G401.6 (cell line): ENCODE data around the gene GRAMD2B.

Experiments
- FAIRE-seq: peaks from 2 replicates; lab custom pipeline; 2012; peaks lifted over from hg19 to GRCh38; lab: Jason Lieb, UNC

The GRAMD2B gene

DNA sequence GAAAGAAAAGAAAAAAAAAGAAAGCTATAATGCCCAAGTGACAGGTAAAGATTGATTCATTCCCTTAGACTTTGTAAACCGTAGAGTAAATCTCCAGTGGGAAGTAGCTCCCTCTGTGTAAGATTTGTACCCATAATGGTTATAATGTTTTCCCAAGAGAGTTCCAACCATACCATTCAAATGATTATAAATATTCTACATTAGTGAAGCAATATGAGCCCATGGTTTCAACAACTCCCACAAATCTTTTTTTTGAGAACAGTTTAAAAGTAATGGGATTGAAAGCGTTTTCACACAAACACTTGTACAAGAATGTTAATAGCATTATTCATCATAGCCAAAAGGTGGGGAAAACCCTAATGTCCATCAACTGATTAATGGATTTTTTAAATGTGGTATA is 58.0 kb downstream of the GRAMD2B start:
- FAIRE-seq, result no peak

DNA sequence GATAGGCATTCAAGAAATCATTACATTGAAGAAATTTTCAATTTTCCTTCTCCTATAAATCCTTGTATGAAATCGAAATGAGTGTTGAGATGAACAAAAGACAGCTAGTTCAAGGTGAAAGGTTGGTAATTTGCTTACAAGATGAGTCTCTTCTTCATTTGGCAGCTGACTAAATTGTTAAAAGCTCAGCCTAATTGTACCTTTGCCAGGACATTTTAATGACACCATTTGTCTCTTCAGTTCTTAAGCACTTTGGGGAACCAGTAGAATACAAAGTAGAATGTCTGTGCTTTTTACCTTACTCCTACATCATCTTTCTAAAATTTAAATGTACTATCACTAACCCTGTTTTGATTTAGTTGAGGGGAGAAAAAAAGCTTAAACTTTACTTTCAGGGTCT is 59.4 kb downstream of the GRAMD2B start:
- FAIRE-seq, result no peak

DNA sequence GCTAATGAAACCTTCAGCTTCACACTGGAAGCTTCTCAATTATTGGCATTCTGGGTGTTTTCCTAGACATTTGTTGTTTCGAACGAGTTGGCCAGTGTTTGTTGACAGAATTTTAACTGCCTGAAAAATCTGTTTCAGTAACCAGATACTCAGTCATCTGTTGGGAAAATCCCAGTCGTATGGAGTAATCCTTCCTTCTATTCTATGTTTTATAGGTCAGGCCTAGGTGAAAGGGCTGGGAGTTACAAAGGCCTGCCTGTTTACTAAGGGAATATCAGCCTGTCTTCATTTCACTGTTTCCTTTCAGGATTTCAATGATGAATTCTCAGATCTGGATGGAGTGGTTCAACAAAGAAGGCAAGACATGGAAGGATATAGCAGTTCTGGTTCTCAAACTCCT is 59.9 kb downstream of the GRAMD2B start:
- no peak for FAIRE-seq

DNA sequence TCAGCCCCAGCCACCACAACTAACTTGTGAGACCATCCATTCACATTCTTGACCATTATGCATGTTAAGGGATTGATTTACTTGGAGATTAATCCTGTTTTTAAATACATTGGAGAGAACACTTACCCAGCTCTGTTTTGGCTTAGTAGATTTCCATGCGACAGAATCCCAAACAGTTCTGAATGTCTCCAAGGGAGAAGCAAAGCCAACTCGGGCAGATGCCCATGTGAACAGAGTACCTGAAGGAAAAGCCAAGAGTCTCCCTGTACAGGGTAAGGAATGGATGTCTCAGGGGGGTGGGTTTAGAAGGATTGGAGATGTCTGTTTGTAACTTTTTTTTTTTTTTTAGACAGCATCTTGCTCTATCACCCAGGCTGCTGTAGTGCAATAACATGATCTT is 61.0 kb downstream of the GRAMD2B start:
- no peak for FAIRE-seq

DNA sequence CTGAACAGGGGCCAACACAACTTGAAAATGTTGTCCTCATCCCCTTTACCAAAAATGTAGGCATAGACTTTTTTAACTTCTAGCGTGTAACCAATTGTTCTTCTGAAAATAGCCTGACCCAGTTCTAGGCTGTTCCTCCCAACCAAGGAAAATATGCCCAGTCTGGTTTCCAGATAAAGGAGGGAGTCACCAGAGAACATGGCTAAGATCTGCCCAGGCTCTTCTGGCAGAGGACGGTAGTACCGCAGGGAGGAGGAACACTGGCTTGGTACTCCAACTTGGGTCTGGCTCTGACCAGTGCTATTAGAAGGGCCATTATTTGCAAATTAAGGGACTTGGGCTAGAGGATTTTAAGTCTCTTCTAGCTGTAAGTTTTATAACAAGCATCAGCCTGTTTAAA is 63.1 kb downstream of the GRAMD2B start:
- FAIRE-seq, result no peak

DNA sequence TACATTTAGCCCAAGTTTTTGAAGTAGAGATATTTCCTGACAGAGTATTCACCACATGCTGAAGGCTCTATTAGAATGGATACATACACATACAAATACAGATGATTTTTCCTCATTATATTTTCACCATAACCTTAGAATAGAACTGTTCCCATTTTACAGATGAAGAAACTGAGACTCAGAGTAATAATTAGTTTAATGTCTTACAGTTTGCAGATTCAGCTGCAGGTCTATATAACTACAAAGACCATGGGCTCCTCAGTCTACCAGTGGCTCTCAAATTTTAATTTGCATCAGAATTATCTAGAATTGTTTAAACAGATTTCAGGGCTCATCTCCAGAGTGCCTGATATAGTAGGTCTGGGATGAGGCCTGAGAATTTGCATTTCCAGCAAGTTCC is 64.4 kb downstream of the GRAMD2B start:
- no peak for FAIRE-seq

DNA sequence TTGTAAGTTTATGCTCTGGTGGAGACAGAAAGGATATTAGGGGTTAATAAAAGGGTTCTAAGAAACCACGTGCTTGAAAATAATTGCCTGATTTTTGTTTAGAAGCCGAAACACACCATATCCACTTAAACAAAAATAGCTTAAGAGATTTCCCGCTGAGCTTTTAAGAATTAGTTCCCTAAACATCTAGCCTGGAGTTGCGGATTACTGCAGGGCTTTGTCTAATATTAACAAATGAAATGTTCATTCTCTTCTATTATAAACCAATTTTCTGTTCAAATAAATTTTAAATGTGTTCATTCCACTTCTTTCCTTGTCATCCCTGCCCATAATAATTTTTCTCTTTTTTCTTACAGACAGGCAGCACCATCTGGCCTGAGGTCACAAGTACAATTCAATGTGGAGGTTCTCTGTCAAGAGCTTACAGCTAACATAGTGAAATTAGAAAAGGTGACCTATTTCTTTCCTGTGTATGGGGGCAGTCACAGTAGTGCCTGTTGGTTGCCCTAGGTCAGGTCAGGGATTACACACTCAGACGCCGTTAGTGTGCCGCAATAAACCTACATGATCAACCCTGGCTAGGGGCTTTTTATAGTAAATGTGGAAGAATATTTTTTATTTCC is 65.3 kb downstream of the GRAMD2B start:
- no peak for FAIRE-seq

DNA sequence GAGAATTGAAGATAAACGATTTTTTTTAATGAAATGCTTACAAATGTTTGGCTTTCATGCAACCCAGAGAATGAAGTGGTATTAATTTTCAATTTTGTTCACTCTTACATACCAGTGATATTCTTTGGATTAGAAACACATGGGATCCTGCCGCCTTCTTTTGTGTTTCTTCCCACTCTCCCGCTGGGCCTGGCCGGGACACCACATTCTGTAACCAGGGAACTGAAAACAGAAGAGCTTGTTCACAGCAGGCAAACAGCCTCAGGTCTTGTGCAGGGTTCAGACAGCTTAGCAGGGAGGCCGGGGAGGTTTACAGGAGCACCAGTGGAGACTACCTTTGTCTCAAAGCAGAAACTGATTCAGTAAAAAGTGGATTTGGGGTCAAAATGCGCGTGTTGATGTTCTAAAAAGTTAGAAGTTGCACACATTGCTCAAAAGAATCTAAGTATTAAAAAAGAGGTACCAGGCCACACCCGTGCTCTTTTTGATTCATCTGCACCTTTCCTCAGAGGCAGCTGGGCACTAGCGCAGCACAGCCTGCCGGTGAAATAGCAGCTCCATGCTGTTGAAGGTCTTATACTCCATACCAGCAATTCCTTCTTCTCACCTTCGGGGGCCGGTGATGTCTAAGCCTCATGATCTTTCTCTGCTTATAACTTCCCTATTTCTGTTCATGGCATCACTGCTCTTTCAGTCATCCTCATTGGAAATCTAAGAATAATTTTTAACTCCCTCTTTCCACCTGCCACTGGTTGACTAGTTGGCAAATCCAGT is 67.1 kb downstream of the GRAMD2B start:
- no peak for FAIRE-seq

DNA sequence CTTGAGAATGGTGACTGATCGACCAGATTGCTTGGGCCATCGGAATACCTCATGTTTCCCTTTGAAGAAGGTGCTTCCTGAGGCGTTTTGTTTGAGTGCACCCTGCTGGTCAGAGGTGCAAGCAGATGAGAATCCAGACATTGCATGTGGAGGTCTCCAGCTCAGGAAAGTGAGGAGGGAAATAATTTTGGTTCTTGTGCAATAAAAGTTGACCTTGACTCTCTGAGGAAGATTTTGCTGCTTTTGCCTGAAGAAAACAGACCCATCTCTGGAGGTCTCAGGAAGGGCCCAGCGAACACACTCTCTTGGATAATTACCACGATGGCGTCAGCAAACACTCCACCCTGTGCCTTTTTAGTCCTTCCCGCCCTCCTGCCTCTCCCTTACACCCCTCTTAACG is 69.7 kb downstream of the GRAMD2B start:
- no peak for FAIRE-seq

DNA sequence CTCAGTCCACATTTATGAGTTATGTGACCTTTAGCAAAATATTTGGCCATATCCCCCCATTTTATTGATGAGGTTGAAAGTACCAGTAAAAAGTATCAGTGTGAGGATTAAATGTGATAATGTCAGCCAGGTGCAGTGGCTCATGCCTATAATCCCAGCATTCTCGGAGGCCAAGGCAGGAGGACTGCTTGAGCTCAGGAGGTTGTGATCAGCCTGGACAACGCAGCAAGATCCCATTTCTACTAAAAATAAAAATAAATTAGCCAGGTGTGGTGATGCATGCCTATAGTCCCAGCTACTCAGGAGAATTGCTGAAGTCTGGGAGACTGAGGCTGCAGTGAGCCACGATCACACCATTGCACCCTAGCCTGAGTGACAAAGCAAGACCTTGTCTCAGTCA is 71.2 kb downstream of the GRAMD2B start:
- no peak for FAIRE-seq

DNA sequence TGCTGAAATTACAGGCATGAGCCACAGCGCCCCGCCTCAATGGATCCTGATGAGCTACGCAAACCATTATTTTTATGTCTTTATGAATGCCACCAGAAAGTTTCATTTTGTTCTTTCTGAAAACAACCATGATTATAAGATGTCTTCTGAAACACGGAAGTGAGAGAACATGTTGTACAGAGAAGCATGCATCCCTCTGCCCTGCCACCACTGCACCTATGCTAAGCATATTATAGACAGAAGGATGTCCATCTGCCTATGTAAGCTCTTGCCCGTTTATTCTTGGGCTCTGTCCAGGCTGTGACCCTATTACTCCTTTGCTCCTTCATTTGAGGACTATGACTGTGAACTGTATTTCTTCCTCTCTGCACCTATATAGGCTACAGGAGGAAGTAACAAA is 74.3 kb downstream of the GRAMD2B start:
- no peak for FAIRE-seq

DNA sequence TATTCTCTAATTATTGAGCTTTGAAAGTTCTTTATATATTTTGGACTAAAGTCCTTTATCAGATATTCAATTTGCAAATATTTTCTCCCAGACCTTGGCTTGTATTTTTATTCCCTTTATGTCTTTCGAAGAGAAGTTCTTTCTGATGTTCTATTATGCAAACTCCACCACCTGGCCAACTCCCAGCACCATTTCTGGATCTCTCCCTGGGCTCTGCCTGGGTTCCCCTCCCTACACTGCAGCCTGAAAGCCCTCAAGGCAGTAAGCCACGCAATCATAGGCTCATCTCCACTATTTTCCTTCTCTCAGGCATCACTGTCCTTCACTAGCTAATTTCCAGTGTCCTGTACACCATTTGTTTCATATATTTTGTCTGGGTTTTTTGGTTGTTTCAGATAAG is 76.1 kb downstream of the GRAMD2B start:
- FAIRE-seq, result no peak

DNA sequence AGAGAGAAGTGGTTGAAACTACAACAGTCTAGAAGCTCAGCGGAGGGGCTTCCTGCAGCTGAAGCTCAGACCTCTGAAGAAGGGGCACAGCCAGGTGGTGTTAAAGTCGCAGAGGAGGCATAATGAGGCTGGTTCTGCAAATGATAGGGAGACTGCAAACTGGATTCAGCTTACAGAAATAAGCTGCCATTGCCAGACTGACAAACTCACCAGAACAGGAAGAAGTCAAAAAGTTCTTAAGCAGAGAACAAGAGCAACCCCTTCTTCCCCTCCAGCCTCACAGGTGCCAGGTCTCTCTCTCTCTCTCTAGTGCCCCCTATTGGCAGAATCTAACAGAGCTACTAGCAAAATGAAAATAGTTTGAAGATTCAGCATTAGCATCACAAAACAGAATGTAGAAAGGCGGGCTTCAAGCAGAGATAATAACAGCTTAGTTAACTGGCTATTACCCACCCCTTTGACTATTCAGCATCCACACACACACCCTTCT is 76.7 kb downstream of the GRAMD2B start:
- no peak for FAIRE-seq

DNA sequence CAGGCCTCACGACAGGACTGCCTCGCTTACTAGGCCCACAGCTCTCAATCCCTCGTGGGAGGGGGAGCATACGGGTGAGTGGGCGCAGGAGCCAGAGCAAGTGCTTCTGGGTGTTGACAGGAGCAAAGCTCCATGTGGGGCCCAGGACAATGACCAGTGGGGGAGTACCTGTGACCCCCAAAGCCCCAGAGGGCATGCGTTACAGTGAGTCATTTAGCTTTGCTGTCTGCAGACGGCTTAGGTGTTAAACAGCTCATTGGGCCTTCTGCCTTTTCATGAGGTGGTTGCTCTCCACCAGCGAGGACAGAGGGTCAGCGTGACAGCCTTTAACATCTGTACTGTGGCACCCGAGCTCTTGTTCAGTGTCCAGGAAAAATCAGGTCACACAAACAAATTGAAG is 78.2 kb downstream of the GRAMD2B start:
- FAIRE-seq, result no peak

DNA sequence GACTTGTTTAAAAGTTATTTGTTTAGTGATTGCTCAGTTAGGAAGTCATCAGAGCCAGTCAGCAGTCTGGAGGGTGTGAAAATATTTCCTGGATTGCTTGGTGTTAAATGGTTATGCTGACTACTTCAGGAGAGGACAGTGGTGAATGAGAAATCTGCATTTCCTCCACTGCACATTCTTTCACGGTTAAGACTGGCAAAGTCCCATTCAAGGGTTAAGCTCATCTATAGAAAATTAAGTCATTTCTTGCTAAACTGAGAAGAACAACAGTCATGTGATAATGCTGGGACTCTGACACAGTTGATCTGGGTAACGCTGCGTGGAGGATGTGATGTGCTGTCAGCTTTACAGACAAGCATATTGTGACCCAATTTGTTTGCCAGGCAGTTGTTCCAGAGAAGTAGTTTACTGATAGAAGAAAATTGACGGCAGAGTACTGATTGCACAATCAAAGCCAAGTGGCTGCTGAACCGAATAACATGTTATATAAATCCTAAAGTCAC is 80.4 kb downstream of the GRAMD2B start:
- FAIRE-seq, result no peak

DNA sequence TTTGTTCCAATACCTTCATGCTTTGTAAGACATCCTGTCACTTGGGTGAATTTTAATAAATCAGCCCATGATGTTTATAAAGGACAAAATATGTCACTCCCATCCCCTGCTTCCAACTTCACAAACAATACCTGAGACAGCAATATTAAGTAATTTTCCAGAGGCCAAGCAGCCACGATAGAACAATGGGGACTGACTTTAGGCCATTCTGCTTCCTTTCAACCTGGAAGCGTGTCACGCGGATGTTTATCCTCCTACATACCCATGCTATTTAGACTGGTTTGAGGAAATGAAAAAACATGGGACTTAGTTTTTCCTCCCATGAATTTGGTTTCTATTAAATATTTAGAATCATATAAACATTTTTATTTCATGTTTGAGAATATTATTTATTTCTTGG is 82.9 kb downstream of the GRAMD2B start:
- FAIRE-seq, result no peak

DNA sequence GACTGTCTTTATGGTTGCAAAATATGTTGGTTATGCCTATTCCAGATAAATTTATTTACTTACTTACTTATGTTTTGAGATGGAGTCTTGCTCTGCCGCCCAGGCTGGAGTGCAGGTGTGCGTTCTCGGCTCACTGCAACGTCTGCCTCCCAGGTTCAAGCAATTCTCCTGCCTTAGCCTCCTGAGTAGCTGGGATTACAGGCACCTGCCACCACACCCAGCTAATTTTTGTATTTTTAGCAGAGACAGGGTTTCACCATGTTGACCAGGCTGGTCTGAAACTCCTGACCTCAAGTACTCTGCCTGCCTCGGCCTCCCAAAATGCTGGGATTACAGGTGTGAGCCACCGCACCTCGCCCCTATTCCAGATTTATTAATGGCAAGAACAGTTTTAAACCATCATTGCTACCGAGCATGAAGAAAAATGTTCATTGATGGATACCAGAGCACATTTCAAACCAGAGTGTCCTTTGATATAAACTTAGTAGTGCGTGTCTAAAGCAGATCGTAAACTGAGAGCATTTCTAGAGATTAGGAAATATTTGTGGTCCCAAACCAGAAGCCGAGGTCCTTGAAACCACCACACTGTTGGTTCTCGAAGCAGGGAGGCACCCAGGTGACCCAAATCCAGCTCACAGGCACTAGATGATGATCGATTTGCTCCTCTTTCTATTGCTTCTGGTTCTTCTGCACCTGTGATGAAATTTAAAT is 85.2 kb downstream of the GRAMD2B start:
- no peak for FAIRE-seq

DNA sequence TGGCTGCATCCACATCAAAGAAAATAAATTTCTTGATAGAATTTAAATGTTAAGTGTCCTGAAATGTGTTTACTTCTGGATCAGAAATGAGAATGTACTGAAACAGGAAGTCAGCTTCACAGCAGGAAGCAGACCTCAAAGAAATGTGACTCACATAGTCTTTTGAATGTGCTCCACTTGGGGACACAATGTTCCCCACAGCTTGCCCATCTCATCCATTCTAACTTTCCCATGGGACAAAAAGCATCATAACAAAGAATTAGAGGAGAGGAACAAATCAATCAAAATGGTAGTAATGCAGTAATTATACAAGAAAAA is 85.7 kb downstream of the GRAMD2B start:
- no peak for FAIRE-seq

DNA sequence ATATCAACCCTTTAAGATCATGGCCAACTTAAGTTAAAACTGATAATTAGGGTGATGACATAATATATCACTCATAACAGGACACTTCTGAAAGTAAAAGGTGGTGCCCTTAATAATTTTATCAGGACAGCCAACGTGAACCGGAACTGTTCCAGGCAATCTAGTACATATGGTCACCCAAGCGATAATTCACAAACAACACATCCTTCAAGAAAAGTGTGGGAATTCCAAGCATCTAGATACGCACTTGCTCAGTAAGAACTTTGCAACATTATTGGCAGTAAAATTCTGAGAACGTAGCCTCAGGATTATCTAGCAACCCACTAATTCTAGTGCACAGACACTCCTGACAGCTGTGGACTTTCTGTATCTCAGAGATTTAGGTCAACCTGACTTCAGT is 86.1 kb downstream of the GRAMD2B start:
- FAIRE-seq, result no peak

DNA sequence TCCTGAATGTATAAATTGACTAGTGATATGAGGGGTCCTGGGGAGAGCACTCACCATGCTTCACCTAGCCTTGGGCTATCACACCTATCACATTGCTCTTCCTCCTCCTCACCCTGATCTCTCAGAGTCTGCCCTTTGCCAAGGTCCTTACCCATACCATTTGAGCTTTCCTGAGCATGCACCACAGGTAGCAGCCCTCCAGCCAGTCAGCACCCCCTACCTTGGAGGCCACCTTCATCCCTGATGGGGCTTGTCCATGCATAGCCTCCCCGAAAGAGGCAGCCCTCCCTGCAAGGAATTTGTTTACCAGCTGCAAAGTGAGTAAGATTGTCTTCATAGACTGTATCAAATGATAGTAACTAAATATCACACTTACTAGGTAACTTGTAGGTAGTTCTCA is 88.8 kb downstream of the GRAMD2B start:
- no peak for FAIRE-seq

DNA sequence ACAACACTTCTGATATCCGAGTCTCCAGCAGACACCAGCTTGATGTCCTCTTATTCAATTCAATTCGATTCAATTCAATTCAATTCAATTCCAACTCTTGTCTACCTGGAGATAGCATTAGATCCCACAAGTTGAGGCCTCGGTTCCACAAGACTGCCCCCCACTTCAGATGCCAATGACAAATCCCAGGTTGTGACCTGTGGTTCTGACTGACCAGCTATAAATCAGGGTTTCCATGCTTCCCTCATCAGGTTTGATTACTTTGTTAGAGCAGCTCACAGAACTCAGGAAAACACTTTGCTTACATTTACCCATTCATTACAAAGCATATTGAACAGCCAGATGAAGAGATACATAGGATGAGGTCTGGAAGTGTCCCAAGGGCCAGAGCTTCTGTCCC is 89.2 kb downstream of the GRAMD2B start:
- FAIRE-seq, result no peak

DNA sequence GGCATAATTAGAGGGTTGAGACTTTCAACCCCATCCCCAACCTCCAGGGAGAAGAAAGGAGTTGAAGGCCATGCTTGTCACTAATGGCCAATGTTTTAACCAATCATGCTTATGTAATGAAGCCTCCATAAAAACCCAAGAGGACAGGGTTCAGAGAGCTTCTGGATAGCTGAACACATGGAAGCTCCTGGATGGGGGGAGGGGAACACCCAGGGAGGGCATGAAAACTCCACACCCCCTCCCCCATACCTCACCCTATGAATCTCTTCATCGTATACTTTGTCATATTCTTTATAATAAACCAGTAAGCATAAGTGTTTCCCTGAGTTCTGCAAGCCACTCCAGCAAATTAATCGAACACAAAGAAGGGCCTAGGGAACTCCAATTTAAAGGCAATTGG is 90.1 kb downstream of the GRAMD2B start:
- no peak for FAIRE-seq

DNA sequence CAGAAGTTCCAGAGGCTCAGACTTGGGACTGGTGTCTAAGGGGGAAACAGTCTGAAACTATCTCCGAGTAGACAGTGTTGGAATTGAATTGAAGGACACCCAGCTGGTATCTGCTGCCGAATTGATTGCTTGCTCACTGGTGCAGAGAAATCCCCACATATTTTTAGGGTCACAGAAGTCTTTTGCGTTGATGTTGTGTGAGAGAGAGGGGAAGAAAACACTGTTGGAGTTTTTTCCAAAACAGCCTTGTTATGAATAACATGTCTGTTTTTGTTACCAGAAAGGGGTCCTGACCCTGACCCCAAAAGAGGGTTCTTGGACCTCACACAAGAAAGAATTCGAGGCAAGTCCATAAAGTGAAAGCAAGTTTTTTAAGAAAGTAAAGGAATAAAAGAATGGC is 90.5 kb downstream of the GRAMD2B start:
- FAIRE-seq, result no peak
